RWPE1 (cell line): ENCODE results near the gene DNAJB1.
"Not testable (repeated sequence)": the region's sequence is repeated elsewhere in the genome, so short reads cannot be mapped to it uniquely, and the experiment has no call there.

Experiments used
- CTCF ChIA-PET: fragments of 350-600 bp; sonication (Branson Sonifier 250); formaldehyde crosslinking; extraction: SDS; loops from one replicate; lab custom pipeline; 2021; lab: Yijun Ruan, JAX
- POLR2A ChIA-PET: fragments of 400-600 bp; formaldehyde crosslinking; extraction: SDS; loops from one replicate; lab custom pipeline; 2020; ENCODE audit warnings: antibody characterized with exemption; ENCODE audit not compliant: low non-redundant PET; lab: Yijun Ruan, JAX
- DNase-seq: peaks from one replicate; pipeline ENCODE4 v3.0.0; 2012; ENCODE audit warnings: low spot score
- H3K27ac ChIP-seq: fragments of 450-650 bp; 2 replicates; pipeline ENCODE4 v1.5.1; 2017
- CTCF ChIP-seq: fragments of 450-650 bp; conservative IDR thresholded peaks from 2 replicates; pipeline ENCODE4 v1.5.1; 2017; ENCODE audit warnings: low read depth, mild to moderate bottlenecking

Gene DNAJB1

GRCh38 chr19:14510311-14511228 is 7.6 kb downstream of the DNAJB1 start:
- CTCF ChIA-PET = interaction anchor here (0.6 to 0.9 kb wide), 3 partner anchors 30 to 50 kb away, joined by 3 to 4 read pairs (median 3); no protein-coding TSS in a partner anchor
- no peak for TF ChIP-seq CTCF
- DNase-seq = no peak
- POLR2A ChIA-PET = interaction anchor here (0.7 to 0.8 kb wide), 2 partner anchors 8 to 10 kb away, joined by 3 to 6 read pairs; partner anchors contain the start of gene DNAJB1
- peak overlapping the region; percentile 100 for H3K27ac ChIP-seq

GRCh38 chr19:14507704-14508542 is 10.3 kb downstream of the DNAJB1 start:
- no peak for TF ChIP-seq CTCF
- peak overlapping the region; percentile 100 for H3K27ac ChIP-seq
- ChIA-PET CTCF (interaction anchor here (0.7 kb wide), 1 partner anchor 9 kb away, joined by 3 read pairs; no protein-coding TSS in a partner anchor), POLR2A (interaction anchor here (0.7 kb wide), 2 partner anchors 49 to 644 kb away, joined by 3 to 9 read pairs; no protein-coding TSS in a partner anchor)
- no peak for DNase-seq

GRCh38 chr19:14505488-14506239 is 12.5 kb downstream of the DNAJB1 start:
- ChIA-PET CTCF (interaction anchor here (0.6 to 1.0 kb wide), 9 partner anchors 8 to 540 kb away, joined by 3 to 9 read pairs (median 3); partner anchors contain the start of gene GIPC1), POLR2A (interaction anchor here (0.5 to 2.0 kb wide), 3 partner anchors 9 to 13 kb away, joined by 3 to 7 read pairs (median 6); partner anchors contain the start of gene DNAJB1)
- TF ChIP-seq CTCF = peak; percentile 92
- peak overlapping the region; percentile 100 for H3K27ac ChIP-seq
- DNase-seq = peak; percentile 89

- CTCF ChIA-PET = interaction anchor here (0.5 to 0.8 kb wide), 4 partner anchors 13 to 204 kb away, joined by 3 to 7 read pairs (median 3); no protein-coding TSS in a partner anchor
- not testable (repeated sequence) for DNase-seq
- POLR2A ChIA-PET = interaction anchor here (0.6 to 1.8 kb wide), 3 partner anchors 9 to 31 kb away, joined by 4 to 7 read pairs (median 5); partner anchors contain the start of gene DNAJB1
- H3K27ac ChIP-seq = peak overlapping the region; percentile 100
Observed at GRCh38 chr19:14504575-14504974, 13.6 kb downstream of the DNAJB1 start.

GRCh38 chr19:14503285-14503684 is 14.9 kb downstream of the DNAJB1 start:
- no peak for TF ChIP-seq CTCF
- DNase-seq = no peak
- peak overlapping the region; percentile 100 for H3K27ac ChIP-seq
- POLR2A ChIA-PET = no interaction called here
- CTCF ChIA-PET = no interaction called here
